HG03571 (cell line): ENCODE data around the gene RBKS.

ENCODE experiments used
- ATAC-seq: cut with Tn5 transposase; IDR thresholded peaks from one replicate; pipeline ENCODE4 v1.9.1; 2021; ENCODE audit not compliant: unreplicated experiment

Gene RBKS

GRCh38 chr2:27803046-27803445 lies 87.1 kb downstream of the RBKS start:
- ATAC-seq = no peak

GRCh38 chr2:27802547-27802946 lies 87.6 kb downstream of the RBKS start:
- no peak for ATAC-seq

- ATAC-seq = no peak
Measured at GRCh38 chr2:27800856-27801255, 89.3 kb downstream of the RBKS start.

- no peak for ATAC-seq
Measured at GRCh38 chr2:27799646-27800010, 90.6 kb downstream of the RBKS start.

GRCh38 chr2:27798948-27799645 lies 91.1 kb downstream of the RBKS start:
- ATAC-seq = no peak

GRCh38 chr2:27798486-27798885 lies 91.7 kb downstream of the RBKS start:
- no peak for ATAC-seq

- no peak for ATAC-seq
Measured at GRCh38 chr2:27797841-27798240, 92.3 kb downstream of the RBKS start.

GRCh38 chr2:27796791-27797765 lies 93.1 kb downstream of the RBKS start:
- no peak for ATAC-seq

GRCh38 chr2:27795868-27796277 lies 94.3 kb downstream of the RBKS start:
- no peak for ATAC-seq

- ATAC-seq = no peak
Measured at GRCh38 chr2:27795093-27795834, 94.9 kb downstream of the RBKS start.

GRCh38 chr2:27792759-27793158 lies 97.4 kb downstream of the RBKS start:
- ATAC-seq = no peak

- ATAC-seq = no peak
Measured at GRCh38 chr2:27790796-27791195, 99.4 kb downstream of the RBKS start.

GRCh38 chr2:27782701-27783100 lies 107.5 kb downstream of the RBKS start:
- no peak for ATAC-seq

- no peak for ATAC-seq
Measured at GRCh38 chr2:27781496-27781895, 108.7 kb downstream of the RBKS start.

GRCh38 chr2:27779417-27780055 lies 110.7 kb downstream of the RBKS start:
- ATAC-seq = no peak

GRCh38 chr2:27776696-27777095 lies 113.5 kb downstream of the RBKS start:
- ATAC-seq = no peak

- ATAC-seq = no peak
Measured at GRCh38 chr2:27776097-27776496, 114.1 kb downstream of the RBKS start.

GRCh38 chr2:27773959-27774358 lies 116.2 kb downstream of the RBKS start:
- ATAC-seq = no peak

- ATAC-seq = no peak
Measured at GRCh38 chr2:27772804-27773203, 117.4 kb downstream of the RBKS start.

GRCh38 chr2:27771548-27772335 lies 118.4 kb downstream of the RBKS start, which contains the start of gene MRPL33:
Gene MRPL33 (plus strand): TSS chr2:27771719. CDS start chr2:27771778, 59 bp downstream.
- peak; percentile 95 for ATAC-seq
